Stomach (tissue), 4 donors: Measurements from ENCODE around the gene JPH3.

Experiments used
- CTCF ChIP-seq, 7 experiments: fragments of 450-650 bp in 4 of 7; fragments of 200-600 bp in 3 of 7; sonication (generic) in 3 of 7; IDR thresholded peaks; one replicate each; pipeline ENCODE4 v1.5.1; 2016 to 2019; ENCODE audit warnings: antibody characterized with exemption in 7 of 7, control low read depth in 2 of 7, mild to moderate bottlenecking in 1 of 7
- POLR2A ChIP-seq, 4 donors: fragments of 450-650 bp; IDR thresholded peaks; one replicate each; pipeline ENCODE4 v1.6.1; 2016; ENCODE audit warnings: antibody characterized with exemption in 4 of 4, control low read depth in 2 of 4, mild to moderate bottlenecking in 1 of 4, moderate library complexity in 1 of 4

- no peak for TF ChIP-seq CTCF (IDR thresholded peaks at IDR 0.05)
- no peak for TF ChIP-seq POLR2A (IDR thresholded peaks at IDR 0.05)
Observed at GRCh38 chr16:87731607-87732006, 129.3 kb downstream of the JPH3 start.
